T-helper 17 cell (primary cell): ENCODE measurements around the gene EPB41L2. TPM values are rescaled to one million over a fixed set of nuclear protein-coding genes. Genes with fewer than 3 reads are reported as not detected.
"Not testable (repeated sequence)": the region's sequence is repeated elsewhere in the genome, so short reads cannot be mapped to it uniquely, and the experiment has no call there.

Experiments used
- ATAC-seq: fragments of 150-1000 bp; cut with Tn5 transposase; 2 replicates; pipeline ENCODE4 v1.10.0; 2021; ENCODE audit warnings: mild to moderate bottlenecking, moderate library complexity
- DNase-seq, 3 donors: peaks; one replicate each; pipeline versions ENCODE4 v3.0.0 to v3.0.0-alpha.2; 2020 to 2021
- H3K9me3 ChIP-seq: one replicate; pipeline ENCODE4 v1.7.0; 2013; ENCODE audit warnings: low read length, mild to moderate bottlenecking; ENCODE audit not compliant: control insufficient read depth, poor library complexity, severe bottlenecking
- H3K27ac Mint-ChIP-seq: one replicate; pipeline ENCODE4 v1.8.0; 2022; ENCODE audit warnings: mild to moderate bottlenecking, moderate library complexity, mixed read lengths
- H3K27me3 Mint-ChIP-seq: one replicate; pipeline ENCODE4 v1.8.0; 2022; ENCODE audit warnings: mixed read lengths
- H3K36me3 Mint-ChIP-seq: one replicate; pipeline ENCODE4 v1.8.0; 2022; ENCODE audit warnings: low read depth, mixed read lengths
- H3K4me1 Mint-ChIP-seq: one replicate; pipeline ENCODE4 v1.8.0; 2022; ENCODE audit warnings: mild to moderate bottlenecking, mixed read lengths
- H3K4me3 Mint-ChIP-seq: one replicate; pipeline ENCODE4 v1.8.0; 2022; ENCODE audit warnings: mild to moderate bottlenecking, moderate library complexity, mixed read lengths
- total RNA-seq, 4 donors: library from RNA in 2 of 4; stranded (reverse) in 2 of 4; gene quantifications; one replicate each; pipeline ENCODE4 v1.2.3 and lab custom pipeline; 2022 to 2026

EPB41L2 gene
- total RNA-seq, 2 donors from 2014 or later, result 14.0 to 20.5 TPM

- H3K36me3 Mint-ChIP-seq, result peaks cover 4% of the 10 kb centered on the region
- DNase-seq (no peak), ATAC-seq (no peak)
- H3K4me1 Mint-ChIP-seq, result no peaks in the 10 kb centered on the region
- no peak overlapping the region for H3K4me3 Mint-ChIP-seq
- H3K27ac Mint-ChIP-seq, result no peak overlapping the region
- no peaks in the 10 kb centered on the region for H3K27me3 Mint-ChIP-seq
- H3K9me3 ChIP-seq, result no peaks in the 10 kb centered on the region
Measured at GRCh38 chr6:130815200-130816071, 247.6 kb downstream of the EPB41L2 start.

DNA sequence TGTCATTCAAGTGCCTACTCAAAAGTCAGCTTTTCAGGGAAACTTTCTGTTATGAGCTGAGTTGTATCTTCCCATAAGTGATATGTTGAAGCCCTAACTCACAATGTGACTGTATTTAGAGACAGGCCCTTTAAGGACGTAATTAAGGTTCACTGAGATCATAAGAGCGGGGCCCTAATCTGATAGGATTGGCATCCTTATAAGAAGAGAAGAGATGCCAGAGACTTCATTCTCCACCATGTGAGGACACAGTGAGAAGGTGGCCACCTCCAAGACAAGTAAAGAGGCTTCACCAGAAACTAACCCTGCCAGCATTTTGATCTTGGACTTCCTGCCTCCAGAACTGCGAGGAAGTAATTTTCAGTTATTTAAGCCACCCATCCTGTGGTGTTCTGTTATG, 248.5 kb downstream of the EPB41L2 start:
- ATAC-seq (no peak), DNase-seq (no peak)
- no peaks in the 10 kb centered on the region for H3K4me1 Mint-ChIP-seq
- H3K9me3 ChIP-seq, result no peaks in the 10 kb centered on the region
- no peaks in the 10 kb centered on the region for H3K27me3 Mint-ChIP-seq
- H3K27ac Mint-ChIP-seq, result no peak overlapping the region
- peaks cover 4% of the 10 kb centered on the region for H3K36me3 Mint-ChIP-seq
- H3K4me3 Mint-ChIP-seq, result no peak overlapping the region

DNA sequence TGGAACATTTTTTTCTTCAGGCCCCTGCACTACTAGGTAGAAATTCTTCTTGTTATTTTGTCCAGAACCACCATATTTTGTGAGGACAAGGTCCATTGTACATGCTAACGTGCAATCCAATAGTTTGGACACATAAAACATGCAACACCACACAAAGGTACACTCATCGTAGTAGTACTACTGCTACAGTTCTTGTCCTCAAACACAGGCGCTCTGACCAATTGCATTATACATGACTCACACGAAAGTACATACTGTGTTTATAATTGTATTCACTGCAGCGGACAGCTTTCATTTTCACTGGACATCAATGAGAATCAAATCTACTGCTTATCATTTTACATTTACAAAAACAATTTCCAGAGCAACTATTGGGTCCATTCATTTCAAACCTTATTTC, 251.1 kb downstream of the EPB41L2 start:
- Mint-ChIP-seq H3K36me3 (no peaks in the 10 kb centered on the region), H3K27ac (no peak overlapping the region), H3K27me3 (no peaks in the 10 kb centered on the region), H3K4me1 (peaks cover 5% of the 10 kb centered on the region), H3K4me3 (no peak overlapping the region)
- DNase-seq (no peak), ATAC-seq (no peak)
- no peaks in the 10 kb centered on the region for H3K9me3 ChIP-seq

GRCh38 chr6:130810307-130811030, 252.6 kb downstream of the EPB41L2 start:
- peaks cover 5% of the 10 kb centered on the region for H3K4me1 Mint-ChIP-seq
- H3K4me3 Mint-ChIP-seq, result no peak overlapping the region
- H3K27me3 Mint-ChIP-seq, result no peaks in the 10 kb centered on the region
- DNase-seq, result no peak
- no peaks in the 10 kb centered on the region for H3K36me3 Mint-ChIP-seq
- no peaks in the 10 kb centered on the region for H3K9me3 ChIP-seq
- ATAC-seq, result no peak
- no peak overlapping the region for H3K27ac Mint-ChIP-seq

DNA sequence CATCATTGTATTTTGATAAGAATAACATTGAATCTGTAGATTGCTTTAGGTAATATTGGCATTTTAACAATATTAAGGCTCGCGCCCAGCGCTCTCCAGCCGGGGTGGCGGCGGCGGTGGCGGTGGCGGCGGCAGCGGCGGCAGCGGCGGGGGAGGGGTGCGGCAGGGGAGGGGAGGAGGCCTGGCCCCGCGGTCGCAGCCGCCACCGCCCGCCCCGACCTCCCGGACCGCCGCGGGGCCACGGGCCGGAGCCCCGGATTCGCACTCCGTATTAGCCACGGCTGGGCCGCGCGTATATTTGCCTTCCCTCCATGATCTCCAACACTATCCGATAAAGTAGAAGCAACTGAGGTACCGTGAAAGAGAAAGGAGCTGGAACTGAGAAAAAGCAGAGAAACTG, 261.7 kb downstream of the EPB41L2 start:
- not testable (repeated sequence) for H3K36me3 Mint-ChIP-seq, DNase-seq, ATAC-seq, H3K4me1 Mint-ChIP-seq, H3K4me3 Mint-ChIP-seq, H3K27ac Mint-ChIP-seq, H3K9me3 ChIP-seq, H3K27me3 Mint-ChIP-seq

DNA sequence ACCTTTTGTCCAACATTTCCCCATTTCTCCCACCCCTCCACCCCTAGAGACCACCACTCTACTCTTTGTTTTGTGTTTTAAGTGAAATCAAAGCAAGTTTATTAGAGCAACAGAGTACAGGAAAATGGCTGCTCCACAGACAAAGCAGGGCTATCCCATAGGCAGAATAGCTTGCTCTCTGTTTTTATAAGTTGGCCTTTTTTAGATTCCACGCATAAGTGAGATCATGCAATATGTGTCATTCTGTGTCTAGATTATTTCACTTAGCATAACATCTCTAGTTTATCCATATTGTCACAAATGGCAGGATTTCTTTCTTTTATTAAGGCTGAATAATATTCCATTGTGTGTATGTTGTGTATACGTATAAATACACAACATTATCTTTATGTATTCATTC, 266.0 kb downstream of the EPB41L2 start:
- Mint-ChIP-seq H3K4me1 (no peaks in the 10 kb centered on the region), H3K4me3 (no peak overlapping the region), H3K27ac (no peak overlapping the region), H3K27me3 (no peaks in the 10 kb centered on the region), H3K36me3 (no peaks in the 10 kb centered on the region)
- no peaks in the 10 kb centered on the region for H3K9me3 ChIP-seq
- DNase-seq (no peak), ATAC-seq (no peak)

GRCh38 chr6:130796313-130796905, 266.6 kb downstream of the EPB41L2 start:
- Mint-ChIP-seq H3K4me3 (no peak overlapping the region), H3K27me3 (no peaks in the 10 kb centered on the region), H3K4me1 (no peaks in the 10 kb centered on the region), H3K27ac (no peak overlapping the region), H3K36me3 (no peaks in the 10 kb centered on the region)
- no peaks in the 10 kb centered on the region for H3K9me3 ChIP-seq
- DNase-seq (no peak), ATAC-seq (no peak)

- H3K4me1 Mint-ChIP-seq, result no peaks in the 10 kb centered on the region
- H3K27me3 Mint-ChIP-seq, result no peaks in the 10 kb centered on the region
- H3K27ac Mint-ChIP-seq, result no peak overlapping the region
- H3K9me3 ChIP-seq, result no peaks in the 10 kb centered on the region
- DNase-seq, result no peak
- H3K36me3 Mint-ChIP-seq, result peaks cover 2% of the 10 kb centered on the region
- ATAC-seq, result no peak
- no peak overlapping the region for H3K4me3 Mint-ChIP-seq
Measured at GRCh38 chr6:130794738-130795137, 268.3 kb downstream of the EPB41L2 start.

- no peak for ATAC-seq
- Mint-ChIP-seq H3K27ac (no peak overlapping the region), H3K27me3 (no peaks in the 10 kb centered on the region)
Measured at GRCh38 chr6:130794010-130794697, 268.9 kb downstream of the EPB41L2 start.

More at GRCh38 chr6:130794010-130794697, 268.9 kb downstream of the EPB41L2 start:
- no peak overlapping the region for H3K4me3 Mint-ChIP-seq
- H3K36me3 Mint-ChIP-seq, result peaks cover 3% of the 10 kb centered on the region
- H3K4me1 Mint-ChIP-seq, result no peaks in the 10 kb centered on the region
- no peak for DNase-seq
- H3K9me3 ChIP-seq, result no peaks in the 10 kb centered on the region

Other genes starting within 250 kb of the EPB41L2 start
- not detected for gene SMLR1, start 235.8 kb downstream of the EPB41L2 start, total RNA-seq
- gene AKAP7, start 72.2 kb upstream of the EPB41L2 start, total RNA-seq, result 10 to 100 TPM in 1 of 2 donors, 1 to 10 TPM in 1; 3.9 to 11.6 TPM